HL-60 (cell line): ENCODE measurements around the gene CD151.

ENCODE experiments used
- TF ChIP-seq, protein P1 (sequence below): IDR thresholded peaks from one replicate; pipeline ENCODE4 v1.5.1; 2011; ENCODE audit warnings: low read length, control low read depth, inconsistent platforms; ENCODE audit not compliant: insufficient read depth
- TF ChIP-seq, protein P2 (sequence below): IDR thresholded peaks from 2 replicates; pipeline ENCODE4 v1.6.1; 2012; ENCODE audit warnings: low read depth; ENCODE audit not compliant: insufficient replicate concordance

DNA sequence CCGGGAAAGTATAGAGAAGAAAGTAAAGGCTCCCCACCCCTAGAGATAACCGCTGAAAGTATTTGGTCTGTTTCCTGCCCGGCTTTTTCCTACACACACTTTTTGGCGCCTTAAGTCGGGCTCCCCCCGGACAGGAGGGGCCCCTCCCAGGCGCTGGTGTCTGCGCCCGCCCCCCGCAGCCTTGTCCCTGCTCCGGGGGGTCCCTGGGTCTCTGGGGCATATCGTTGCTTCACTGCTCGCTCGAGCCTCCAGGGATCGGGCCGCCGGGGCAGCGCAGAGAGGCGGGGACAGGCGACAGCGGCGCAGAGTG, 6.0 kb upstream of the CD151 start:
- TF ChIP-seq, protein P1, sequence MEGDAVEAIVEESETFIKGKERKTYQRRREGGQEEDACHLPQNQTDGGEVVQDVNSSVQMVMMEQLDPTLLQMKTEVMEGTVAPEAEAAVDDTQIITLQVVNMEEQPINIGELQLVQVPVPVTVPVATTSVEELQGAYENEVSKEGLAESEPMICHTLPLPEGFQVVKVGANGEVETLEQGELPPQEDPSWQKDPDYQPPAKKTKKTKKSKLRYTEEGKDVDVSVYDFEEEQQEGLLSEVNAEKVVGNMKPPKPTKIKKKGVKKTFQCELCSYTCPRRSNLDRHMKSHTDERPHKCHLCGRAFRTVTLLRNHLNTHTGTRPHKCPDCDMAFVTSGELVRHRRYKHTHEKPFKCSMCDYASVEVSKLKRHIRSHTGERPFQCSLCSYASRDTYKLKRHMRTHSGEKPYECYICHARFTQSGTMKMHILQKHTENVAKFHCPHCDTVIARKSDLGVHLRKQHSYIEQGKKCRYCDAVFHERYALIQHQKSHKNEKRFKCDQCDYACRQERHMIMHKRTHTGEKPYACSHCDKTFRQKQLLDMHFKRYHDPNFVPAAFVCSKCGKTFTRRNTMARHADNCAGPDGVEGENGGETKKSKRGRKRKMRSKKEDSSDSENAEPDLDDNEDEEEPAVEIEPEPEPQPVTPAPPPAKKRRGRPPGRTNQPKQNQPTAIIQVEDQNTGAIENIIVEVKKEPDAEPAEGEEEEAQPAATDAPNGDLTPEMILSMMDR: no peak
- TF ChIP-seq, protein P2, sequence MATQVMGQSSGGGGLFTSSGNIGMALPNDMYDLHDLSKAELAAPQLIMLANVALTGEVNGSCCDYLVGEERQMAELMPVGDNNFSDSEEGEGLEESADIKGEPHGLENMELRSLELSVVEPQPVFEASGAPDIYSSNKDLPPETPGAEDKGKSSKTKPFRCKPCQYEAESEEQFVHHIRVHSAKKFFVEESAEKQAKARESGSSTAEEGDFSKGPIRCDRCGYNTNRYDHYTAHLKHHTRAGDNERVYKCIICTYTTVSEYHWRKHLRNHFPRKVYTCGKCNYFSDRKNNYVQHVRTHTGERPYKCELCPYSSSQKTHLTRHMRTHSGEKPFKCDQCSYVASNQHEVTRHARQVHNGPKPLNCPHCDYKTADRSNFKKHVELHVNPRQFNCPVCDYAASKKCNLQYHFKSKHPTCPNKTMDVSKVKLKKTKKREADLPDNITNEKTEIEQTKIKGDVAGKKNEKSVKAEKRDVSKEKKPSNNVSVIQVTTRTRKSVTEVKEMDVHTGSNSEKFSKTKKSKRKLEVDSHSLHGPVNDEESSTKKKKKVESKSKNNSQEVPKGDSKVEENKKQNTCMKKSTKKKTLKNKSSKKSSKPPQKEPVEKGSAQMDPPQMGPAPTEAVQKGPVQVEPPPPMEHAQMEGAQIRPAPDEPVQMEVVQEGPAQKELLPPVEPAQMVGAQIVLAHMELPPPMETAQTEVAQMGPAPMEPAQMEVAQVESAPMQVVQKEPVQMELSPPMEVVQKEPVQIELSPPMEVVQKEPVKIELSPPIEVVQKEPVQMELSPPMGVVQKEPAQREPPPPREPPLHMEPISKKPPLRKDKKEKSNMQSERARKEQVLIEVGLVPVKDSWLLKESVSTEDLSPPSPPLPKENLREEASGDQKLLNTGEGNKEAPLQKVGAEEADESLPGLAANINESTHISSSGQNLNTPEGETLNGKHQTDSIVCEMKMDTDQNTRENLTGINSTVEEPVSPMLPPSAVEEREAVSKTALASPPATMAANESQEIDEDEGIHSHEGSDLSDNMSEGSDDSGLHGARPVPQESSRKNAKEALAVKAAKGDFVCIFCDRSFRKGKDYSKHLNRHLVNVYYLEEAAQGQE: no peak
